Loucy (cell line): Measurements from ENCODE around the gene KRTAP4-7.
"Not testable (repeated sequence)": the region's sequence is repeated elsewhere in the genome, so short reads cannot be mapped to it uniquely, and the experiment has no call there.

Experiments
- EZH2phosphoT487 ChIP-seq: fragments of 200-600 bp; IDR thresholded peaks from 2 replicates; pipeline ENCODE4 v1.6.1; 2018; ENCODE audit warnings: antibody characterized with exemption, mild to moderate bottlenecking, moderate library complexity, borderline replicate concordance
- TF ChIP-seq, protein P1 (sequence below): fragments of 200-600 bp; sonication (generic); conservative IDR thresholded peaks from 2 replicates; pipeline ENCODE4 v1.5.1; 2014; ENCODE audit warnings: mild to moderate bottlenecking, antibody characterized with exemption, low read length

DNA sequence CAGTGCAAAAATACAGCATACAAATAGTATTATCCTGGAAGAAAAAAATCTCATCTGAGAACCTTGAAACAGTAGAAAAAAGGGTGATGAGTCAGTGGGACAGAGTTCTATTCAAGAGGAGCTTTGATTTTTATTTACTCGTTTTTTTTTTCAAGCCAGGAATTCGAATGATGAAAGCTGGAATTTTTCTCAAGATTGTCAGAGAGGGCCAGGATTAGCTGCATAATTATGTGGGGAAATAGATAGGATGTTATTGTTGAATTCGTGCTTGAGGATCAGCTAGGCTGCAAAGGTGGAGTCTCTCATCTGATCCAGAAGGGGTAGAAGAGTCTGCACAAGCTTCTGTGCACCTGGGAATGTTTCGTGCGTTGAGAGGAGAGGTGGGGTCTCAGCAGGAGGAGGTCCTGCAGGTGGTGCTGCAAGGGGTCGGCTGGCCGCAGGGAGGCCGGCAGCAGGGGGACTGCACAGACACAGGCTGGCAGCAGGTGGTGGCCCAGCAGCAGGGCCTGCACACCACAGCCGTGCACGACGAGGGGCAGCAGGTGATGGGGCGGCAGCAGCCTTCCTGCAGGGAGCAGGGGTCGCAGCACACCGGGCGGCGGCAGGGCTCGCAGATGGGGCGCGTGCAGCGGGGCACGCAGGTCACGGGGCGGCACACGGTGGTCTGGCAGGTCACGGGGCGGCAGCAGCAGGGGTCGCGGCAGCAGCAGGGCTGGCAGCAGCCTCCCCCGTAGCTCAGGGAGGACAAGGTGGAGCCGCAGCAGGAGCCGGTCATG lies 24.5 kb upstream of the KRTAP4-7 start:
- TF ChIP-seq, protein P1, sequence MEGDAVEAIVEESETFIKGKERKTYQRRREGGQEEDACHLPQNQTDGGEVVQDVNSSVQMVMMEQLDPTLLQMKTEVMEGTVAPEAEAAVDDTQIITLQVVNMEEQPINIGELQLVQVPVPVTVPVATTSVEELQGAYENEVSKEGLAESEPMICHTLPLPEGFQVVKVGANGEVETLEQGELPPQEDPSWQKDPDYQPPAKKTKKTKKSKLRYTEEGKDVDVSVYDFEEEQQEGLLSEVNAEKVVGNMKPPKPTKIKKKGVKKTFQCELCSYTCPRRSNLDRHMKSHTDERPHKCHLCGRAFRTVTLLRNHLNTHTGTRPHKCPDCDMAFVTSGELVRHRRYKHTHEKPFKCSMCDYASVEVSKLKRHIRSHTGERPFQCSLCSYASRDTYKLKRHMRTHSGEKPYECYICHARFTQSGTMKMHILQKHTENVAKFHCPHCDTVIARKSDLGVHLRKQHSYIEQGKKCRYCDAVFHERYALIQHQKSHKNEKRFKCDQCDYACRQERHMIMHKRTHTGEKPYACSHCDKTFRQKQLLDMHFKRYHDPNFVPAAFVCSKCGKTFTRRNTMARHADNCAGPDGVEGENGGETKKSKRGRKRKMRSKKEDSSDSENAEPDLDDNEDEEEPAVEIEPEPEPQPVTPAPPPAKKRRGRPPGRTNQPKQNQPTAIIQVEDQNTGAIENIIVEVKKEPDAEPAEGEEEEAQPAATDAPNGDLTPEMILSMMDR = not testable (repeated sequence)
- not testable (repeated sequence) for TF ChIP-seq EZH2phosphoT487
